ENCODE results near the gene BTAF1.
"Not testable (repeated sequence)": the region's sequence is repeated elsewhere in the genome, so short reads cannot be mapped to it uniquely, and the experiment has no call there.

The BTAF1 gene

GRCh38 chr10:92031580-92031979 lies 108.0 kb downstream of the BTAF1 start:
- Histone ChIP-seq H3F3A (ENCODE audit: insufficient read depth, low read length) (no peaks in the 10 kb centered on the region), H3K9ac (ENCODE audit: low read length) (no peak overlapping the region), H3K27ac (ENCODE audit: low read depth, low read length, poor library complexity, severe bottlenecking) (no peak overlapping the region), H3K9me3 (ENCODE audit: low read length) (no peaks in the 10 kb centered on the region), H3K36me3 (ENCODE audit: insufficient read depth, low read length) (peaks cover 36% of the 10 kb centered on the region; the same call in 1 of the 2 replicates), H3K79me2 (ENCODE audit: insufficient read depth, low read length) (no peaks in the 10 kb centered on the region), H3K4me3 (ENCODE audit: low read depth, low read length, poor library complexity, severe bottlenecking) (no peak overlapping the region), H3K27me3 (ENCODE audit: insufficient read depth, low read length) (no peaks in the 10 kb centered on the region), H4K20me1 (ENCODE audit: insufficient read depth, low read length) (no peaks in the 10 kb centered on the region), H3K4me1 (ENCODE audit: insufficient read depth, low read length, severe bottlenecking) (no peaks in the 10 kb centered on the region), H3K9me2 (ENCODE audit: low read depth, low read length) (no peaks in the 10 kb centered on the region), H3K4me2 (ENCODE audit: low read length) (no peak overlapping the region), H2AFZ (ENCODE audit: low read length) (no peak overlapping the region)
- no peak for TF ChIP-seq EZH2 (IDR thresholded peaks at IDR 0.05; ENCODE audit: borderline replicate concordance, low read length)
- no peak for TF ChIP-seq CTCF (IDR thresholded peaks at IDR 0.05; ENCODE audit: low read length)

- H3K4me2 ChIP-seq (ENCODE audit: low read length); H3K9ac ChIP-seq (ENCODE audit: low read length); H3K9me3 ChIP-seq (ENCODE audit: low read length); H3K27me3 ChIP-seq (ENCODE audit: insufficient read depth, low read length); H3K4me3 ChIP-seq (ENCODE audit: low read depth, low read length, poor library complexity, severe bottlenecking); H3K4me1 ChIP-seq (ENCODE audit: insufficient read depth, low read length, severe bottlenecking); H3K27ac ChIP-seq (ENCODE audit: low read depth, low read length, poor library complexity, severe bottlenecking); H3K9me2 ChIP-seq (ENCODE audit: low read depth, low read length); H2AFZ ChIP-seq (ENCODE audit: low read length); H3F3A ChIP-seq (ENCODE audit: insufficient read depth, low read length); H4K20me1 ChIP-seq (ENCODE audit: insufficient read depth, low read length); H3K79me2 ChIP-seq (ENCODE audit: insufficient read depth, low read length): not testable (repeated sequence)
- H3K36me3 ChIP-seq (ENCODE audit: insufficient read depth, low read length): peaks cover 23% of the 10 kb centered on the region; the same call in 1 of the 2 replicates
Observed at GRCh38 chr10:92033070-92033469, 109.5 kb downstream of the BTAF1 start.

GRCh38 chr10:92038949-92039348 lies 115.4 kb downstream of the BTAF1 start:
- no peaks in the 10 kb centered on the region for H3F3A ChIP-seq (ENCODE audit: insufficient read depth, low read length)
- no peak for TF ChIP-seq EZH2 (IDR thresholded peaks at IDR 0.05; ENCODE audit: borderline replicate concordance, low read length)
- TF ChIP-seq CTCF (IDR thresholded peaks at IDR 0.05; ENCODE audit: low read length): no peak
- H3K4me1 ChIP-seq (ENCODE audit: insufficient read depth, low read length, severe bottlenecking): no peaks in the 10 kb centered on the region

GRCh38 chr10:92042541-92042940 lies 119.0 kb downstream of the BTAF1 start:
- TF ChIP-seq EZH2 (IDR thresholded peaks at IDR 0.05; ENCODE audit: borderline replicate concordance, low read length) (no peak), CTCF (IDR thresholded peaks at IDR 0.05; ENCODE audit: low read length) (no peak)
- no peak overlapping the region for H3K27ac ChIP-seq (ENCODE audit: low read depth, low read length, poor library complexity, severe bottlenecking)
- H4K20me1 ChIP-seq (ENCODE audit: insufficient read depth, low read length): no peaks in the 10 kb centered on the region
- peaks cover 5% of the 10 kb centered on the region for H3K4me1 ChIP-seq (ENCODE audit: insufficient read depth, low read length, severe bottlenecking)
- H3K36me3 ChIP-seq (ENCODE audit: insufficient read depth, low read length): no peaks in the 10 kb centered on the region
- H3K9ac ChIP-seq (ENCODE audit: low read length): no peak overlapping the region
- H3K4me2 ChIP-seq (ENCODE audit: low read length): no peak overlapping the region
- no peaks in the 10 kb centered on the region for H3K79me2 ChIP-seq (ENCODE audit: insufficient read depth, low read length)
- H3K27me3 ChIP-seq (ENCODE audit: insufficient read depth, low read length): no peaks in the 10 kb centered on the region
- no peaks in the 10 kb centered on the region for H3K9me3 ChIP-seq (ENCODE audit: low read length)
- H3K4me3 ChIP-seq (ENCODE audit: low read depth, low read length, poor library complexity, severe bottlenecking): no peak overlapping the region
- H3K9me2 ChIP-seq (ENCODE audit: low read depth, low read length): no peaks in the 10 kb centered on the region
- H2AFZ ChIP-seq (ENCODE audit: low read length): no peak overlapping the region
- H3F3A ChIP-seq (ENCODE audit: insufficient read depth, low read length): no peaks in the 10 kb centered on the region

More at GRCh38 chr10:92038949-92039348, 115.4 kb downstream of the BTAF1 start:
- no peak overlapping the region for H3K9ac ChIP-seq (ENCODE audit: low read length)
- no peaks in the 10 kb centered on the region for H4K20me1 ChIP-seq (ENCODE audit: insufficient read depth, low read length)
- no peaks in the 10 kb centered on the region for H3K36me3 ChIP-seq (ENCODE audit: insufficient read depth, low read length)
- H2AFZ ChIP-seq (ENCODE audit: low read length): no peak overlapping the region
- no peaks in the 10 kb centered on the region for H3K27me3 ChIP-seq (ENCODE audit: insufficient read depth, low read length)
- no peaks in the 10 kb centered on the region for H3K79me2 ChIP-seq (ENCODE audit: insufficient read depth, low read length)
- H3K9me3 ChIP-seq (ENCODE audit: low read length): no peaks in the 10 kb centered on the region
- H3K4me3 ChIP-seq (ENCODE audit: low read depth, low read length, poor library complexity, severe bottlenecking): no peak overlapping the region
- no peak overlapping the region for H3K27ac ChIP-seq (ENCODE audit: low read depth, low read length, poor library complexity, severe bottlenecking)
- no peak overlapping the region for H3K4me2 ChIP-seq (ENCODE audit: low read length)
- no peaks in the 10 kb centered on the region for H3K9me2 ChIP-seq (ENCODE audit: low read depth, low read length)

Measured in OCI-LY1 (cell line).